Inflammatory macrophage treated with lipopolysaccharide for 1 hour (primary cell): ENCODE measurements around the gene LGALS13.

Source experiments
- DNase-seq, 2 donors: peaks; one replicate each; pipeline ENCODE4 v3.0.0-alpha.2; 2020 to 2022

LGALS13 gene

GRCh38 chr19:39602224-39602623 is at the start of gene LGALS13:
TSS of gene LGALS13 (plus strand) at chr19:39602524. CDS start at chr19:39602569, 45 bp downstream.
- DNase-seq, result no peak

GRCh38 chr19:39553082-39553652 is 49.2 kb upstream of the LGALS13 start:
- DNase-seq, result no peak

- no peak for DNase-seq
Observed at GRCh38 chr19:39554701-39555311, 47.5 kb upstream of the LGALS13 start.

GRCh38 chr19:39555883-39556282 is 46.4 kb upstream of the LGALS13 start:
- no peak for DNase-seq

GRCh38 chr19:39557811-39558623 is 44.3 kb upstream of the LGALS13 start:
- DNase-seq, result peak; percentile 30 to 46

- DNase-seq, result no peak
Observed at GRCh38 chr19:39558624-39559117, 43.7 kb upstream of the LGALS13 start.

GRCh38 chr19:39563408-39563807 is 38.9 kb upstream of the LGALS13 start:
- DNase-seq, result no peak

GRCh38 chr19:39566064-39566463 is 36.3 kb upstream of the LGALS13 start:
- no peak for DNase-seq

GRCh38 chr19:39568604-39569003 is 33.7 kb upstream of the LGALS13 start:
- DNase-seq, result peak in 1 of 2 donors; percentile 6

- DNase-seq, result no peak
Observed at GRCh38 chr19:39582442-39582841, 19.9 kb upstream of the LGALS13 start.

- no peak for DNase-seq
Observed at GRCh38 chr19:39582891-39583625, 19.3 kb upstream of the LGALS13 start.

GRCh38 chr19:39587496-39587895 is 14.8 kb upstream of the LGALS13 start:
- DNase-seq, result no peak

GRCh38 chr19:39588066-39588465 is 14.3 kb upstream of the LGALS13 start:
- DNase-seq, result no peak

GRCh38 chr19:39590265-39590664 is 12.1 kb upstream of the LGALS13 start:
- no peak for DNase-seq

GRCh38 chr19:39592381-39592780 is 9.9 kb upstream of the LGALS13 start:
- DNase-seq, result no peak

GRCh38 chr19:39595950-39596349 is 6.4 kb upstream of the LGALS13 start:
- no peak for DNase-seq

- DNase-seq, result no peak
Observed at GRCh38 chr19:39596911-39597310, 5.4 kb upstream of the LGALS13 start.

- peak in 1 of 2 donors; percentile 18 for DNase-seq
Observed at GRCh38 chr19:39599116-39599515, 3.2 kb upstream of the LGALS13 start.

- DNase-seq, result no peak
Observed at GRCh38 chr19:39603825-39604224, 1.5 kb downstream of the LGALS13 start.

GRCh38 chr19:39607021-39607420 is 4.7 kb downstream of the LGALS13 start:
- DNase-seq, result no peak

GRCh38 chr19:39607561-39607960 is 5.2 kb downstream of the LGALS13 start:
- no peak for DNase-seq

- no peak for DNase-seq
Observed at GRCh38 chr19:39613597-39613996, 11.3 kb downstream of the LGALS13 start.

- DNase-seq, result no peak
Observed at GRCh38 chr19:39617745-39618144, 15.4 kb downstream of the LGALS13 start.
